ENCODE data around the gene TOGARAM2.

The TOGARAM2 gene

GRCh38 chr2:29079887-29080286 is 98.8 kb downstream of the TOGARAM2 start:
- no peak for DNase-seq

GRCh38 chr2:29080886-29081743 is 100.0 kb downstream of the TOGARAM2 start:
- no peak for DNase-seq

- no peak for DNase-seq
These were observed 101.9 kb downstream of the TOGARAM2 start for GRCh38 chr2:29082804-29083495.

- no peak for DNase-seq
These were observed 103.5 kb downstream of the TOGARAM2 start for GRCh38 chr2:29084554-29084953.

GRCh38 chr2:29090311-29090710 is 109.2 kb downstream of the TOGARAM2 start:
- DNase-seq = peak; percentile 14

GRCh38 chr2:29096969-29097368 is 115.9 kb downstream of the TOGARAM2 start:
- no peak for DNase-seq

GRCh38 chr2:29097569-29097968 is 116.5 kb downstream of the TOGARAM2 start:
- DNase-seq = no peak

GRCh38 chr2:29100564-29100963 is 119.5 kb downstream of the TOGARAM2 start:
- no peak for DNase-seq

Measured in OCI-M1 (cell line).